GM18526 (cell line): ENCODE data around the gene ART4.

Source experiments
- POLR2A ChIP-seq: IDR thresholded peaks from 3 replicates; pipeline ENCODE4 v1.6.1; 2011; ENCODE audit not compliant: insufficient read length; ENCODE audit errors: extremely low read depth

The ART4 gene

GRCh38 chr12:14803011-14803829 is 40.1 kb downstream of the ART4 start, which contains the start of the genes C12orf60 and WBP11:
Gene C12orf60 (plus strand): TSS chr12:14803670. CDS start chr12:14822936, 19,266 bp downstream.
Gene WBP11 (minus strand): TSS chr12:14803478. CDS start chr12:14801383, 2,095 bp downstream.
- peak; percentile 84 for TF ChIP-seq POLR2A

- TF ChIP-seq POLR2A, result no peak
Measured at GRCh38 chr12:14802721-14803010, 40.7 kb downstream of the ART4 start.

- TF ChIP-seq POLR2A, result no peak
Measured at GRCh38 chr12:14802247-14802646, 41.1 kb downstream of the ART4 start.

GRCh38 chr12:14795028-14795448 is 48.3 kb downstream of the ART4 start:
- no peak for TF ChIP-seq POLR2A

GRCh38 chr12:14785568-14785967 is 57.8 kb downstream of the ART4 start:
- TF ChIP-seq POLR2A, result no peak

GRCh38 chr12:14784471-14784870 is 58.9 kb downstream of the ART4 start:
- TF ChIP-seq POLR2A, result no peak

GRCh38 chr12:14782756-14783155 is 60.6 kb downstream of the ART4 start:
- no peak for TF ChIP-seq POLR2A

- TF ChIP-seq POLR2A, result no peak
Measured at GRCh38 chr12:14781563-14781962, 61.8 kb downstream of the ART4 start.

- no peak for TF ChIP-seq POLR2A
Measured at GRCh38 chr12:14780859-14781258, 62.5 kb downstream of the ART4 start.

- TF ChIP-seq POLR2A, result no peak
Measured at GRCh38 chr12:14779834-14780233, 63.5 kb downstream of the ART4 start.

- TF ChIP-seq POLR2A, result no peak
Measured at GRCh38 chr12:14777271-14777670, 66.1 kb downstream of the ART4 start.

- no peak for TF ChIP-seq POLR2A
Measured at GRCh38 chr12:14776236-14776961, 66.9 kb downstream of the ART4 start.

GRCh38 chr12:14775636-14775980 is 67.7 kb downstream of the ART4 start:
- TF ChIP-seq POLR2A, result no peak
